ENCODE results near the gene FLRT1.

DNA sequence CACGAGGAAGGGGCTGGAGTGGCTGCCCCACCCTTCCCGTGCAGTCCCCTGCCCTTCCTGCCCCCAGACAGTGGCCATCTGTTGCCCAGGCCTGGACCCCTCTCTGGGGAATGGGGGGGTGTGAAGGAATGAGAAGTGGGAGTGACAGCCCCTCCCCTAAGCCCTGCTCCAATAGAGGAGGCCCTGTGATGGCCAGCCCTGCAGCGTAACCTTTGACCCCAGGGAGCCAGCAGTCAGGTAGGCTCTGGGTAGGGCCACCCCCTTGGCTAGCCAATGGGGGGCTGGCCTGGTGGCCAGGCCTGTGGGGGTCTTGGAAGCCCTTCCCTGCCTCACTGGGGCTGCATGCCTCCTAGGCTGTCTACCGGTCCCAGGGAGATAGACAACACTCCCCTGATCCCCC is 6.6 kb downstream of the FLRT1 start:
- TF ChIP-seq, protein P1, sequence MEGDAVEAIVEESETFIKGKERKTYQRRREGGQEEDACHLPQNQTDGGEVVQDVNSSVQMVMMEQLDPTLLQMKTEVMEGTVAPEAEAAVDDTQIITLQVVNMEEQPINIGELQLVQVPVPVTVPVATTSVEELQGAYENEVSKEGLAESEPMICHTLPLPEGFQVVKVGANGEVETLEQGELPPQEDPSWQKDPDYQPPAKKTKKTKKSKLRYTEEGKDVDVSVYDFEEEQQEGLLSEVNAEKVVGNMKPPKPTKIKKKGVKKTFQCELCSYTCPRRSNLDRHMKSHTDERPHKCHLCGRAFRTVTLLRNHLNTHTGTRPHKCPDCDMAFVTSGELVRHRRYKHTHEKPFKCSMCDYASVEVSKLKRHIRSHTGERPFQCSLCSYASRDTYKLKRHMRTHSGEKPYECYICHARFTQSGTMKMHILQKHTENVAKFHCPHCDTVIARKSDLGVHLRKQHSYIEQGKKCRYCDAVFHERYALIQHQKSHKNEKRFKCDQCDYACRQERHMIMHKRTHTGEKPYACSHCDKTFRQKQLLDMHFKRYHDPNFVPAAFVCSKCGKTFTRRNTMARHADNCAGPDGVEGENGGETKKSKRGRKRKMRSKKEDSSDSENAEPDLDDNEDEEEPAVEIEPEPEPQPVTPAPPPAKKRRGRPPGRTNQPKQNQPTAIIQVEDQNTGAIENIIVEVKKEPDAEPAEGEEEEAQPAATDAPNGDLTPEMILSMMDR (IDR thresholded peaks at IDR 0.05), result no peak
- TF ChIP-seq EP300 (IDR thresholded peaks at IDR 0.05; ENCODE audit: low read depth), result no peak
- no peak for TF ChIP-seq POLR2A (IDR thresholded peaks at IDR 0.05)
